ENCODE results near the gene PDXDC1. TPM values are rescaled to one million over a fixed set of nuclear protein-coding genes. Genes with fewer than 3 reads are reported as not detected.
"Not testable (repeated sequence)": the region's sequence is repeated elsewhere in the genome, so short reads cannot be mapped to it uniquely, and the experiment has no call there.

Gene PDXDC1
- polyA plus RNA-seq, 3 donors, result 90.4 to 101 (median 100) TPM

GRCh38 chr16:15057681-15058417 is 83.0 kb downstream of the PDXDC1 start:
- DNase-seq (ENCODE audit: low read depth in 3 of 3, low spot score in 2 of 3), result no peak

- DNase-seq (ENCODE audit: low read depth in 3 of 3, low spot score in 2 of 3), result no peak
Measured at GRCh38 chr16:15059324-15059723, 84.5 kb downstream of the PDXDC1 start.

- not testable (repeated sequence) for DNase-seq (ENCODE audit: low read depth in 3 of 3, low spot score in 2 of 3)
Measured at GRCh38 chr16:15062085-15062810, 87.4 kb downstream of the PDXDC1 start.

- DNase-seq (ENCODE audit: low read depth in 3 of 3, low spot score in 2 of 3), result not testable (repeated sequence)
Measured at GRCh38 chr16:15065961-15066360, 91.1 kb downstream of the PDXDC1 start.

GRCh38 chr16:15066690-15067089 is 91.9 kb downstream of the PDXDC1 start:
- DNase-seq (ENCODE audit: low read depth in 3 of 3, low spot score in 2 of 3), result not testable (repeated sequence)

GRCh38 chr16:15071013-15071412 is 96.2 kb downstream of the PDXDC1 start:
- DNase-seq (ENCODE audit: low read depth in 3 of 3, low spot score in 2 of 3), result not testable (repeated sequence)

- not testable (repeated sequence) for DNase-seq (ENCODE audit: low read depth in 3 of 3, low spot score in 2 of 3)
Measured at GRCh38 chr16:15071916-15072769, 97.3 kb downstream of the PDXDC1 start.

GRCh38 chr16:15073101-15073500 is 98.3 kb downstream of the PDXDC1 start:
- no peak for DNase-seq (ENCODE audit: low read depth in 3 of 3, low spot score in 2 of 3)

- DNase-seq (ENCODE audit: low read depth in 3 of 3, low spot score in 2 of 3), result not testable (repeated sequence)
Measured at GRCh38 chr16:15076161-15076560, 101.3 kb downstream of the PDXDC1 start.

- not testable (repeated sequence) for DNase-seq (ENCODE audit: low read depth in 3 of 3, low spot score in 2 of 3)
Measured at GRCh38 chr16:15080883-15081282, 106.1 kb downstream of the PDXDC1 start.

- not testable (repeated sequence) for DNase-seq (ENCODE audit: low read depth in 3 of 3, low spot score in 2 of 3)
Measured at GRCh38 chr16:15082788-15083187, 108.0 kb downstream of the PDXDC1 start.

- not testable (repeated sequence) for DNase-seq (ENCODE audit: low read depth in 3 of 3, low spot score in 2 of 3)
Measured at GRCh38 chr16:15090663-15091269, 115.9 kb downstream of the PDXDC1 start.

GRCh38 chr16:15093571-15093954 is 118.7 kb downstream of the PDXDC1 start:
- not testable (repeated sequence) for DNase-seq (ENCODE audit: low read depth in 3 of 3, low spot score in 2 of 3)

- peak; percentile 71 to 82 (median 81) for DNase-seq (ENCODE audit: low read depth in 3 of 3, low spot score in 2 of 3)
Measured at GRCh38 chr16:15093955-15094827, 119.4 kb downstream of the PDXDC1 start, which contains the start of gene RRN3. Gene RRN3, minus strand, starts transcription at chr16:15094272. Its CDS starts 39 bp downstream, at chr16:15094233.

GRCh38 chr16:15096583-15096972 is 121.8 kb downstream of the PDXDC1 start:
- not testable (repeated sequence) for DNase-seq (ENCODE audit: low read depth in 3 of 3, low spot score in 2 of 3)

GRCh38 chr16:15099366-15099909 is 124.6 kb downstream of the PDXDC1 start:
- not testable (repeated sequence) for DNase-seq (ENCODE audit: low read depth in 3 of 3, low spot score in 2 of 3)

GRCh38 chr16:15100372-15100987 is 125.7 kb downstream of the PDXDC1 start:
- not testable (repeated sequence) for DNase-seq (ENCODE audit: low read depth in 3 of 3, low spot score in 2 of 3)

GRCh38 chr16:15127641-15128425 is 153.0 kb downstream of the PDXDC1 start:
- not testable (repeated sequence) for DNase-seq (ENCODE audit: low read depth in 3 of 3, low spot score in 2 of 3)
